ENCODE results near the gene NAGK. TPM values are rescaled to one million over a fixed set of nuclear protein-coding genes. Genes with fewer than 3 reads are reported as not detected.

NAGK gene
- total RNA-seq, 2 experiments from 2014 or later = 39.7 to 40.6 TPM

DNA sequence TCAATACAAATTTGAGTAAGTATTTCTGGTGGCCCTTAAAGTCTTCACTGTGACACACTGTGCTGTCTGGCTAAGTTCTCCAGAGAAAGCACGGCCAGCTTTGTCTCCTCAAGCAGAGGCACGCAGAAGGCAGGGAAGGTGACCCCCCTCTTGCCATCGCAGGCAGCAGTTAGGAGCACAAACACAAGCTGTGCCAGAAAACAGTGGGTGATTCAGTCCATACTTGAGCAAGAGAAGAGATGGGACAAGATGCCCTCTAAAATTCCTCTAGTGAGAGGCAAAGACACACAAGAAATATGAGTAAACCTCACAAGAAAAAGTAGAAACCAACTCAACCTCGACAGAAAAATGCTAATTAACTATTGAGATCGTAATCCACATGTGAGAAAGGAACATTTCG is 51.7 kb downstream of the NAGK start:
- no peak overlapping the region for H3K27ac Mint-ChIP-seq
- DNase-seq = no peak
- H3K27me3 Mint-ChIP-seq = no peaks in the 10 kb centered on the region
- ATAC-seq = no peak
- ChIA-PET POLR2A (no interaction called here), CTCF (interaction anchor here (0.9 to 2.5 kb wide), 2 partner anchors 20 to 52 kb away, joined by 3 to 9 read pairs; partner anchors contain the start of gene NAGK)
- peaks cover 15% of the 10 kb centered on the region for H3K36me3 Mint-ChIP-seq (ENCODE audit: low read depth)
- peaks cover 2% of the 10 kb centered on the region for H3K9me3 Mint-ChIP-seq (ENCODE audit: low read depth)
- no peak overlapping the region for H3K4me3 Mint-ChIP-seq
- intact Hi-C loops (cut with DNase I, micrococcal nuclease) = no loop called here
- H3K4me1 Mint-ChIP-seq = no peaks in the 10 kb centered on the region

DNA sequence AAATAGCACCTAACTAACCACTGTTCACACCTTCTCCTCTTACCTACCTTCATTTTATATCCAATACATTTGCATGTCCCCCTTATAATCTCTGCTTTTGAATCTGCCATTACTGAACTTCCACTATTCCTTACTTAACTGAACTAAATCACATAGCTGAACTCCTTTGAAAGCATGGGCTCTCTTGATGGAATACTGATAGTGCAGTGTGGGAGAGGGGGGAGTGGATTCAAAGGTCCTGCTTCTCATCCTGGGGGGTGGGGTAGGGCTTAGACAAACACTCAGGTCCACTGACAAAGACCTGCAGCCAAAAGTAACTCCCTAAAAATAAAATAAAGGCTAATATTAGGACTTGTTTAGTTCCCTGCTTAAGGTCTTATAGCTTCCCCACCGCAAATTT is 53.0 kb downstream of the NAGK start:
- CTCF ChIA-PET = interaction anchor here (0.6 to 2.5 kb wide), 5 partner anchors 8 to 817 kb away, joined by 3 to 9 read pairs (median 3); no protein-coding TSS in a partner anchor
- DNase-seq (no peak), ATAC-seq (no peak)
- POLR2A ChIA-PET = no interaction called here
- peaks cover 17% of the 10 kb centered on the region for H3K36me3 Mint-ChIP-seq (ENCODE audit: low read depth)
- H3K4me3 Mint-ChIP-seq = no peak overlapping the region
- H3K27me3 Mint-ChIP-seq = no peaks in the 10 kb centered on the region
- peaks cover 2% of the 10 kb centered on the region for H3K9me3 Mint-ChIP-seq (ENCODE audit: low read depth)
- peaks cover 2% of the 10 kb centered on the region for H3K4me1 Mint-ChIP-seq
- H3K27ac Mint-ChIP-seq = no peak overlapping the region
- intact Hi-C loops (cut with DNase I, micrococcal nuclease) = no loop called here

DNA sequence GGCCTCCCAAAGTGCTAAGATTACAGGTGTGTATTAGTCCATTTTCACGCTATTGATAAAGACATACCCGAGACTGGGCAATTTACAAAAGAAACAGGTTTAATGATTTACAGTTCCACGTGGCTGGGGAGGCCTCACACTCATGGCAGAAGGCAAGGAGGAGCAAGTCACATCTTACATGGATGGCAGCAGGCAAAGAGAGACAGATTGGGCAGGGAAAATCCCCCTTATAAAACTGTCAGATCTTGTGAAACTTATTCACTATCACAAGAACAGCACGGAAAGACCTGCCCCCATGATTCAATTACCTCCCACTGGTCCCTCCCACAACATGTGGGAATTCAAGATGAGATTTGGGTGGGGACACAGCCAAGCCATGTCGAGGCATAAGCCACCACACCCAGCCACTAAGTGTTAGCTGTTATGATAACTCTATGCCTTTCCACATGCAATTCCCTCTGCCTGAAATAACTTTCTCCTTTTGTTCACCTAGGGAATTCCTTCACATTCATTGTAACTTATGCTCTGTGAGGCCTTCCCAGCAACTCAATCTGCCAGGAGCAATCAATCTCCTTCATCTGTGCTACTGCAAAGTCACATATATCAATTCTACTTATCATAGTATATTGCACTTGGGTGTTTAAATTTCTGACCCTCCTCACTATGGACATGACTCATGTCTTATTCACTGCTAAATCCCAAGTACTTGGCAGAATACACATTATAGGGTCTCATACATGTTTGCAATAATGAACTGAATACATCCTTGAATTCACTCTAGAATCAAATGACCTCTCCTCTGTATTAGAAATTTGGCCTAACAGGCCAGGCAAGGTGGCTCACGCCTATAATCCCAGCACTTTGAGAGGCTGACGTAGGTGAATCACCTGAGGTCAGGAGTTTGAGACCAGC is 54.2 kb downstream of the NAGK start:
- peaks cover 17% of the 10 kb centered on the region for H3K36me3 Mint-ChIP-seq (ENCODE audit: low read depth)
- H3K27ac Mint-ChIP-seq = no peak overlapping the region
- peaks cover 7% of the 10 kb centered on the region for H3K4me1 Mint-ChIP-seq
- H3K4me3 Mint-ChIP-seq = no peak overlapping the region
- H3K27me3 Mint-ChIP-seq = no peaks in the 10 kb centered on the region
- H3K9me3 Mint-ChIP-seq (ENCODE audit: low read depth) = peaks cover 2% of the 10 kb centered on the region
- intact Hi-C loops (cut with DNase I, micrococcal nuclease) = no loop called here
- no peak for ATAC-seq
- CTCF ChIA-PET = interaction anchor here (1.0 to 2.5 kb wide), 2 partner anchors 23 to 139 kb away, joined by 4 to 9 read pairs; no protein-coding TSS in a partner anchor
- no peak for DNase-seq
- POLR2A ChIA-PET = interaction anchor here (0.7 kb wide), 1 partner anchor 54 kb away, joined by 4 read pairs; the partner anchor contains the start of gene NAGK

DNA sequence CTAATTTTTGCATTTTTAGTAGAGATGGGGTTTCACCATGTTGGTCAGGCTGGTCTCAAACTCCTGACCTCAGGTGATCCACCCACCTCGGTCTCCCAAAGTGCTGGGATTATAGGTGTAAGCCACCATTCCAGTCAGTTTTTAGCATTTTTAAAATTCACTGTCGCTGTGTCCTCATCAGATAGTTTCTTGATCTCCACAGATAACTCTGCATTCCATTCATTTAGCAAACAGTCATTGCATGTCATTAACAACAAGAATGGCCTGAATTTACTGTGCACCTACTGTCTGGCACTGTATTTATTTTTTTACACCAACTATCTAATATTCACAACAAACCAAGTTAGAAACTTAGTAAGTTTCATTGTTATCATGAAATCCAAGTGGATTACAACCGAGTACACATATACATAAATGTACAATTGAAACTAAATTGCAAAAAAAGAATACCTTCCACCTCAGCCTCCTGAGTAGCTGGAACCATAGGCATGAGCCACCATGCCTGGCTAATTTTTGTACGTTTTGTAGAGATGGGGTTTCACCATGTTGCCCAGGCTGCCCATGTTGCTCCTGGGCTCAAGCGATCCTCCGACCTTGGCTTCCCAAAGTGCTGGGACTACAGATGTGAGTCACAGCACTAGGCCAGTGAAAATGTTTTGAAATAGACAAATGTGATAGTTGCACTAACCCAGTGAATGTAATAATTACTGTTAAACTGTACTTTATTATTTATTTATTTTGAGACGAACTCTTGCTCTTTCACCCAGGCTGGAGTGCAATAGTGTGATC is 57.3 kb downstream of the NAGK start:
- Mint-ChIP-seq H3K4me1 (peaks cover 18% of the 10 kb centered on the region), H3K27me3 (no peaks in the 10 kb centered on the region), H3K27ac (no peak overlapping the region), H3K4me3 (no peak overlapping the region), H3K36me3 (ENCODE audit: low read depth) (peaks cover 18% of the 10 kb centered on the region), H3K9me3 (ENCODE audit: low read depth) (peaks cover 2% of the 10 kb centered on the region)
- POLR2A ChIA-PET = no interaction called here
- intact Hi-C loops (cut with DNase I, micrococcal nuclease) = no loop called here
- CTCF ChIA-PET = interaction anchor here (1.0 to 1.3 kb wide), 2 partner anchors 25 to 54 kb away, joined by 4 read pairs; no protein-coding TSS in a partner anchor
- no peak for ATAC-seq
- no peak for DNase-seq

DNA sequence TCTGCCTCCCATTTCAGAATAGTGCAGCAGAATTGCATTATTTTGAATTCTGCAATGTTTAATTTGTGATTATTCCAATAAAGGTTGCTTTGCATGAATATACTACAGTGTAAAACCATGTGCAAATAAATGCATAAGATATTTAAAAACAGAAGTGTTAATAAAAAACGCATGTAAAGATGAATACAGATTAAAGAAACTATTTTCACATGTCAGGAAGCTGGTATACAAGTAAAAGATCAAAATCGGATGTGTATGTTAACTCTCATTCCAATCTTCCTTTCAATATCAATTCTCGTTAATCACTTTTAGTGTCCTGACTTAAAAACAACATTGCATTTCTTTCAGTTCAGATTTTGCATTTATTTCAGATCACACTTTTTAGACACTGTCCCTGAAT is 58.5 kb downstream of the NAGK start:
- no peak overlapping the region for H3K4me3 Mint-ChIP-seq
- intact Hi-C loops (cut with DNase I, micrococcal nuclease) = no loop called here
- DNase-seq (no peak), ATAC-seq (no peak)
- ChIA-PET POLR2A (no interaction called here), CTCF (interaction anchor here (1.0 to 1.4 kb wide), 3 partner anchors 16 to 121 kb away, joined by 3 to 5 read pairs (median 4); no protein-coding TSS in a partner anchor)
- H3K9me3 Mint-ChIP-seq (ENCODE audit: low read depth) = peaks cover 2% of the 10 kb centered on the region
- no peak overlapping the region for H3K27ac Mint-ChIP-seq
- peaks cover 16% of the 10 kb centered on the region for H3K36me3 Mint-ChIP-seq (ENCODE audit: low read depth)
- H3K27me3 Mint-ChIP-seq = no peaks in the 10 kb centered on the region
- peaks cover 18% of the 10 kb centered on the region for H3K4me1 Mint-ChIP-seq

Other genes with a start within 250 kb of the NAGK start
- not detected for gene CLEC4F, start 248.0 kb upstream of the NAGK start, total RNA-seq
- not detected for gene CD207, start 232.8 kb upstream of the NAGK start, total RNA-seq
- gene VAX2, start 168.1 kb upstream of the NAGK start, total RNA-seq = not detected
- gene ATP6V1B1, start 132.7 kb upstream of the NAGK start, total RNA-seq = not detected
- gene ANKRD53, start 90.0 kb upstream of the NAGK start, total RNA-seq = under 1 TPM in 1 of 2 experiments, not detected in 1; 0.14 TPM
- 10 to 100 TPM; 39.1 to 48.5 TPM for gene TEX261, start 73.8 kb upstream of the NAGK start, total RNA-seq
- 10 to 100 TPM; 10.2 to 13.6 TPM for gene MCEE, start 61.6 kb downstream of the NAGK start, total RNA-seq
- 10 to 100 TPM; 48.5 to 61.9 TPM for gene MPHOSPH10, start 62.0 kb downstream of the NAGK start, total RNA-seq
- gene PAIP2B, start 158.5 kb downstream of the NAGK start, total RNA-seq = 1 to 10 TPM; 2.3 to 3.0 TPM

All from activated CD4-positive, alpha-beta T cell treated with anti-CD3 and anti-CD28 coated beads for 36 hours (primary cell).